ENCODE measurements around the gene DCAF5.
"Not testable (repeated sequence)": the region's sequence is repeated elsewhere in the genome, so short reads cannot be mapped to it uniquely, and the experiment has no call there.

The DCAF5 gene

GRCh38 chr14:69073915-69074314, 79.0 kb downstream of the DCAF5 start:
- FAIRE-seq (peak; percentile 83), DNase-seq (ENCODE audit: insufficient read length, low spot score) (no peak)

GRCh38 chr14:69073429-69073828, 79.5 kb downstream of the DCAF5 start:
- FAIRE-seq (no peak), DNase-seq (ENCODE audit: insufficient read length, low spot score) (no peak)

DNA sequence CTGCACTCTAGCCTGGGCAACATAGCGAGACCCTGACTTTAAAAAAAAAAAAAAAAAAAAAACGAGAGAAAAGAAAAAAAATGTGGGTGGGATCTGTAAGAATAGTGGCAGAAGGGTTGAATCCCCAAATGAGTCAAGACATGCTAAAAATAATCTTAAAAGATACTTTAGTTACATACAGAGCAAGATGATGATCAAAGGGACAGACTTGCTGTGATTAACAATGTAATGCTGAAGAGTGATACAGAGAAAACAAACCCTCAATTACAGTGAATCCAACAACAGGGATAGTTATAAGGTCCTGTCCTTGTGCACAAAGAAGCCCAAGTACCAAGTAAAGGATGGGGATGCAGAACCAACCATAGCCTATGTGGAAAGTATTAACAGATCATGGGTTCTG, 80.3 kb downstream of the DCAF5 start:
- FAIRE-seq (peak; percentile 64), DNase-seq (ENCODE audit: insufficient read length, low spot score) (no peak)

DNA sequence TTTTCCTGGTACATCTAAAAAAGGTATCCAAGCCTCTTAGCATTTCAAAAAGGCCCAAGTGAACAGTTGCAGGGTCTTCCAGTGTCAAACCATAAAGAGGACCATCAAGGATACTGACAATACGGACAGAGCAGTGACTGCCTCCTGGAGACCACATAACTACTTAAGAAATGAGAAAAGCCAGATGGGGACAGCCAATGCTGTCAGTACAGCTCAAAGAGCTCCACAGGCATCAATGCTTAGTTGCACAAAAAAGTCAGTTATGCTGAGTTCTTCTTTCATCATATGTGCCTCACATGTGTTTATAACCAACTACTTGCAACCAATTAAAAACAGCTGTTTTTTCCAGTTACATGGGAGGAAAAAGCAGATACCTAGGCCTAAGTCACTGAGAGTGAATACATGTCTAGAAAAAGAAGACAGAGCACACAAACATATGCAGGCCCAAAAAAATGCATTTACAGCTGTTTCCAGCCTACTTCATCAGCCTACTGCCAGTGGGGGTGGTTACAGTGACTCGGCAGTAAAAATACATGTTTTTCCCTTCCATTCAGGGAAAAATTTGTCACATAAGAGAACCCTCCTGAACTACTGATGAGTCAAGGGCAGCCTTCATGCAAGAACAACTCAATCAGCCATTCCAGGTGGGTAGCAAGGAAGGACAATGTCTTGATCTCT, 84.0 kb downstream of the DCAF5 start:
- peak; percentile 88 for FAIRE-seq
- DNase-seq (ENCODE audit: insufficient read length, low spot score) = no peak

- no peak for DNase-seq (ENCODE audit: insufficient read length, low spot score)
- peak; percentile 76 for FAIRE-seq
Observed at GRCh38 chr14:69066396-69067171, 86.3 kb downstream of the DCAF5 start.

- not testable (repeated sequence) for DNase-seq (ENCODE audit: insufficient read length, low spot score); FAIRE-seq
Observed at GRCh38 chr14:69065934-69066333, 87.0 kb downstream of the DCAF5 start.

GRCh38 chr14:69064596-69064995, 88.3 kb downstream of the DCAF5 start:
- FAIRE-seq (peak; percentile 68), DNase-seq (ENCODE audit: insufficient read length, low spot score) (no peak)

GRCh38 chr14:69059658-69060623, 93.0 kb downstream of the DCAF5 start:
- FAIRE-seq (peak; percentile 99), DNase-seq (ENCODE audit: insufficient read length, low spot score) (peak; percentile 98)

GRCh38 chr14:69055999-69056788, 96.7 kb downstream of the DCAF5 start:
- DNase-seq (ENCODE audit: insufficient read length, low spot score) (no peak), FAIRE-seq (peak; percentile 98)

GRCh38 chr14:69055125-69055524, 97.8 kb downstream of the DCAF5 start:
- FAIRE-seq = peak; percentile 100

GRCh38 chr14:69054030-69054429, 98.9 kb downstream of the DCAF5 start:
- DNase-seq (ENCODE audit: insufficient read length, low spot score) (no peak), FAIRE-seq (peak; percentile 73)

More at GRCh38 chr14:69055125-69055524, 97.8 kb downstream of the DCAF5 start:
- peak; percentile 99 for DNase-seq (ENCODE audit: insufficient read length, low spot score)

DNA sequence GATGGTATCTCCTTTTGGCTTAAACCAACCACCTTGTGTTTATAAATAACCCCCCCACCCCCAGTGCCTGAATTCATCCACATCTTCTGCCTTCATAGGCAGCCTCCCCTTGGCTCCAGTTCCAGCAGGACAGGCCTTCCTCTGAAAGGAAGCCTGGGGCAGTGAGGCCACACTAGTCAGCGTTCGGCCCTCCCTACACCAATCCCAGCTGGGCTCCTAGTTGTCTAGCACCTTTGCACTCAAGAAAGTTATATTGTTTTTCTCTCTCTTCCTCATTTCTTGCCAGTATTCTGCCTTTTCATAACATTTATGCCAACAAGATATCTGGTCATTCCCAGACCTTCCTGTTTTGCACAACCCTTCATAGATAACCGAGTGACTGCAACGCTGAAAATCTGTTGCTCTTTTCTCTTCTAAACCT, 100.7 kb downstream of the DCAF5 start:
- DNase-seq (ENCODE audit: insufficient read length, low spot score) (no peak), FAIRE-seq (no peak)

- no peak for FAIRE-seq
- no peak for DNase-seq (ENCODE audit: insufficient read length, low spot score)
Observed at GRCh38 chr14:69050240-69051184, 102.4 kb downstream of the DCAF5 start.

DNA sequence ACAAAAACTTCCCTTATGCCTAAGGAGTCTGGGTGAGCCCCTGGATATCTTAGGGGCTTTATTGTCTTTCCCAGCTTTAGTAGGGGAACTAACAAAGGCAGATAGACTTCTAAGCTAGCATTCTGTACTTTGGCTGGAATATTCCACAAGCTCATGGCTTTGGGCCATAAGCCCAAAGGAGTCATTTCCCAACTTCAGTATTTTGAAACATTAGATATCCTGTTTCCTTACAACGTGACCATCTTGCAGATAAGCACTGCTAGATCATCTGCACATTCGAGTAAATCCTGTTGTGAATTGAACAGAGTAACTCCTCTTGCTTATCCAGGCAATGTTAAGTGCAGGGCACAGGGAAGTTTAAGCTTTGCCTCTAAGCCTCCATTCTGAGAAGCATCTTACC, 103.2 kb downstream of the DCAF5 start:
- FAIRE-seq = peak; percentile 92

GRCh38 chr14:69048456-69048855, 104.5 kb downstream of the DCAF5 start:
- no peak for DNase-seq (ENCODE audit: insufficient read length, low spot score)
- peak; percentile 75 for FAIRE-seq

More for the DNA sequence above, 103.2 kb downstream of the DCAF5 start:
- peak; percentile 55 for DNase-seq (ENCODE audit: insufficient read length, low spot score)

DNA sequence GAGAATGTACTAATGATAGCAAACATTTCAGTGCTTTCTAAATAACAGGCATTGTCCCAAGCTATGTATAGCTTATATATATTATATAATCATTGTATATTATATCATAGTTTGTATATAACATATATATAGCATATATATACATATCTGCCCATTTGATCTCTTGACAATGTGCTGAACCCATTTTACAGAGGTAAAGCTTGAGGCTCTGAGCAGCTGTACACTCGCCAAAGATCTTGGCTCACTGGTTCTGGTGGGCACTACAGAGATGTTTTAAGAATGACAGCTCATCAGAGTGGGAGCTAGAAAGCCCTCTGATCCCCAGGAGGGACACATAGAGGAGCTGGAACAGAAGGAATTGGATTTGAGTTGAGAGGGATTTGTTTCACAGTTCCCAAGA, 105.7 kb downstream of the DCAF5 start:
- DNase-seq (ENCODE audit: insufficient read length, low spot score) (no peak), FAIRE-seq (no peak)

GRCh38 chr14:69046476-69046860, 106.5 kb downstream of the DCAF5 start:
- DNase-seq (ENCODE audit: insufficient read length, low spot score) = no peak
- FAIRE-seq = no peak

DNA sequence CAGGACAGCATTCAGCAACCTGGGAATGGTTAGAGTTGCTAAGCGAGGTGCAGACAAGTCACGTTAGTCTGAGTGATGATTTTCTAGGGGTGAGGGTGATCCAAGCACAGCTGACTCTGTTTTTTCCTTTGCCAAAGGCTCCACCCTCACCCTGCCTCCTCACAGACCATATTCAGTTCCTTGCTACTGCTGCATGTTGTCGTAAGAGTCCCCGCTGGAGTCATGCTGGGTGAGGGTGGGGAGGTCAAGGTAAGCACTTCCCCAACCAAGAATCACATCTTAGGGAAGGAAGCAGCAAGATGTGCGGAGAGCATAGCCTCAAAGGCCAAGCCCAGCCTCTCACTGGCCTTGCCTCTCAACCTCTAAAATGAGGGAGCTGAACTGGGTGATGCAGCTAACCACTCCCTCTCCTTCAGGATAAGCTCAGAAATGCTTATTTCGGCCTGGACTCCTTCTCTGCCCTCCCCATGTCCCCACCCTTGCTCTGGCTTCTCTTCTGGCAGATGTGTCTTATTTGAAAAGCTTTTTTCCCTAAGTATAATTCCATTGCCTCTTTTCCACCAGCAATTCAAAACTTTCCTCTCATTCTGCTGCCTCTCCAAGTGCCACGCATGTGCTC, 107.0 kb downstream of the DCAF5 start:
- DNase-seq (ENCODE audit: insufficient read length, low spot score) = no peak
- FAIRE-seq = no peak
